ENCODE measurements around the gene CSF2. TPM values are rescaled to one million over a fixed set of nuclear protein-coding genes. Genes with fewer than 3 reads are reported as not detected.
"Not testable (repeated sequence)": the region's sequence is repeated elsewhere in the genome, so short reads cannot be mapped to it uniquely, and the experiment has no call there.

CSF2 gene
- total and polyA plus RNA-seq, 2 donors = not detected

DNA sequence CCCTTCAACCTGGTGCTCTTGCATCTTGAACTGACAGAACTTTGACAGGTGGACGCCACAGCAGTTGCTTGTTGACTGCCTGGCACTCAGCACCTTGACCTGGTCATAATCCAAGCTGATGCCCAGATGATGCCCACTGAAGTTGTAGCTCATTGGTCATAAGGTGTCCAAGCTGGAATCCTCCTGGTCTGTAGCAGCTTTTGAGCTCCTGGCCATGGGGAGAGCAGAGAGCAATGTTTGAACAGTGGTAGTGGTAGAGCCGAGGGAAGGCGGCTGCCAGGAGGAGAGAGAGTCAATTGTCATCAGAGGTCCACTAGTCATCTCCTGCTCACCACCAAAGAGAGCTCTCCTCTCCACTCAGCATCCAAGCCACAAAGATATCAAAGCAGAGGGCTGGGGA is 23.3 kb downstream of the CSF2 start:
- 91% methylated on average over 3 of the region's 3 CpGs for WGBS
- DNase-seq (ENCODE audit: extremely low spot score) = no peak
- no peaks in the 10 kb centered on the region for H3K36me3 ChIP-seq (ENCODE audit: insufficient read depth)

GRCh38 chr5:132098151-132098594 is 24.6 kb downstream of the CSF2 start:
- H3K36me3 ChIP-seq (ENCODE audit: insufficient read depth) = no peaks in the 10 kb centered on the region
- H3K27ac ChIP-seq (ENCODE audit: low read depth) = no peak overlapping the region
- H3K4me1 ChIP-seq (ENCODE audit: insufficient read depth) = no peaks in the 10 kb centered on the region
- H3K4me3 ChIP-seq (ENCODE audit: low read depth, low read length) = no peak overlapping the region
- 85% methylated on average over 5 of the region's 5 CpGs for WGBS
- no peak for DNase-seq (ENCODE audit: extremely low spot score)

More for the DNA sequence above, 23.3 kb downstream of the CSF2 start:
- Histone ChIP-seq H3K4me1 (ENCODE audit: insufficient read depth) (no peaks in the 10 kb centered on the region), H3K27ac (ENCODE audit: low read depth) (no peak overlapping the region), H3K4me3 (ENCODE audit: low read depth, low read length) (no peak overlapping the region)

- H3K36me3 ChIP-seq (ENCODE audit: insufficient read depth) = no peaks in the 10 kb centered on the region
- no peak for DNase-seq (ENCODE audit: extremely low spot score)
- no peak overlapping the region for H3K4me3 ChIP-seq (ENCODE audit: low read depth, low read length)
- H3K27ac ChIP-seq (ENCODE audit: low read depth) = no peak overlapping the region
- no peaks in the 10 kb centered on the region for H3K4me1 ChIP-seq (ENCODE audit: insufficient read depth)
Measured at GRCh38 chr5:132098621-132099020, 25.0 kb downstream of the CSF2 start.

- no peak for DNase-seq (ENCODE audit: extremely low spot score)
- H3K4me3 ChIP-seq (ENCODE audit: low read depth, low read length) = no peak overlapping the region
- H3K4me1 ChIP-seq (ENCODE audit: insufficient read depth) = no peaks in the 10 kb centered on the region
- H3K36me3 ChIP-seq (ENCODE audit: insufficient read depth) = no peaks in the 10 kb centered on the region
- H3K27ac ChIP-seq (ENCODE audit: low read depth) = no peak overlapping the region
- 64% methylated on average over 5 of the region's 5 CpGs for WGBS
Measured at GRCh38 chr5:132099076-132099748, 25.6 kb downstream of the CSF2 start.

DNA sequence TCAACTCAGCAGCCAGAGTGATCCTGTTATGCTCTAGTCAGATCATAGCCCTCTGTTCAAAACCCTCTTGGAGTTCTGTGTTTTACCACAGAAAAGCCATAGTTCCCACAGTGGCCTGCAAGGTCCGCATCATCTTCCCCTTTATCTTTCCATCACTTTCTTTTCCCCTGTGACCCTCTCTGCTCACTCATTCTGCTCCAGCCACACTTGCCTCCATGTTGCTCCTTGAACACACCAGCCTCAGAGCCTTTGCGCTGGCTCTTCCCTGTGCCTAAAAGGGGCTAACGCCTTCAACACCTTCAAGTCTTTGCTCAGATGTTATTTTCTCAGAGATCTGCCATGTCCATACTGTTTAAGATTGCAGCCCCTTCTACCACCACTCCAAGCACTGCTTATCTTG is 26.3 kb downstream of the CSF2 start:
- DNase-seq (ENCODE audit: extremely low spot score) = no peak
- 94% methylated on average over 3 of the region's 3 CpGs for WGBS
- H3K36me3 ChIP-seq (ENCODE audit: insufficient read depth) = no peaks in the 10 kb centered on the region
- H3K27ac ChIP-seq (ENCODE audit: low read depth) = no peak overlapping the region
- no peak overlapping the region for H3K4me3 ChIP-seq (ENCODE audit: low read depth, low read length)
- no peaks in the 10 kb centered on the region for H3K4me1 ChIP-seq (ENCODE audit: insufficient read depth)

DNA sequence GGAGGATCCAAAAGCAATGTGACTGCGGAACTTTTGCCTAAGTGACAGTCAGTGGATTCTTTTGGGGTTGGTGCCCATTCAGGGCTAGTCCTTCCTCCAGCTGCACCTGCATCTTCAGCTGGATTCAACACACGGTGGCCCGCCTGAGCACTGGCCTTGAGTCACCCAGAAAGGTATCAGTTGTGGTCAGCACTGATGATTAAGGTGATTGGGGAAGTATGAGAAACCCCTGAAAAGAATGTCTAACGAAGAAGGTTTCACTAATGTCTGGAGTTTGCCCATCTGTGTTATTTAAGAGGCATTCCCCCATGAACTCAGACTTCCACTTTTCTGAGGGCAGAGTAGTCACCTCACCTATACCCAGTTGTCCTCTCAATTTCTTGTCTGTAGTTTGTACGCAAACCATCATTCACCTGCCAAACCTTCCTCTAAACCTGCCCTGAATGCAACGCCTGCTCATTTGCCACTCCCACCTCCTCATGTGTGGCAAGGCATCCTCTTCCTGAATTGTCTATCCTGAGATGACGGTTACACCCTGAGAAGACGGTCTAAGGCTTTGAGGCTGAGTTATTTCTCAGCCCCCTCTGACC is 27.2 kb downstream of the CSF2 start:
- Histone ChIP-seq H3K36me3 (ENCODE audit: insufficient read depth) (no peaks in the 10 kb centered on the region), H3K4me1 (ENCODE audit: insufficient read depth) (no peaks in the 10 kb centered on the region), H3K4me3 (ENCODE audit: low read depth, low read length) (no peak overlapping the region), H3K27ac (ENCODE audit: low read depth) (no peak overlapping the region)
- no peak for DNase-seq (ENCODE audit: extremely low spot score)
- WGBS = 79% methylated on average over 8 of the region's 8 CpGs

DNA sequence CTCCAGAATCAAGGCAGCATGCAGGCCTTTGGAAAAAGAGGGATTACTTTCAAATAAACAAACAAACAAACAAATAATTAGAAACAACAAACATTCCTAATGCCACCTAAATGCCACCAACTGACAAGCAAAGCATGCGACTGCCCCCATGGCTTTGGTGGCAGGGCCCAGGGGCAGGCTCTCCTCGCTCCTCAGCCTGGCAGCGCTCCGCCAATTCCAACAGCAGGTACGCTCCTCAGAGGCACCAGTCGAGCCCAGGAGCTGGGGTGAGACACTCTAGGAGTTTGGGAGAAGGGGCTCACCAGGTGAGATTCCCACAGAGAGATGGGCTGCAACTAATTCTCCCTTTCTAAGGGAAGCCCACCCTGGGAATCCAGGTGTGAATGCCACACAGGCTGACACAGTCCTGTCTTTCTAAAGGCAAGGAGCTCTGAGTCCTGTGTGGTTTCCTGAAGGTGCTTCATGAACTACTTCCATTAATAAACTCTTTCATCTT is 27.8 kb downstream of the CSF2 start:
- no peak for DNase-seq (ENCODE audit: extremely low spot score)
- no peaks in the 10 kb centered on the region for H3K36me3 ChIP-seq (ENCODE audit: insufficient read depth)
- H3K27ac ChIP-seq (ENCODE audit: low read depth) = no peak overlapping the region
- H3K4me3 ChIP-seq (ENCODE audit: low read depth, low read length) = no peak overlapping the region
- no peaks in the 10 kb centered on the region for H3K4me1 ChIP-seq (ENCODE audit: insufficient read depth)
- WGBS = 96% methylated on average over 6 of the region's 6 CpGs

GRCh38 chr5:132102101-132102701 is 28.6 kb downstream of the CSF2 start:
- no peak overlapping the region for H3K27ac ChIP-seq (ENCODE audit: low read depth)
- no peak for DNase-seq (ENCODE audit: extremely low spot score)

GRCh38 chr5:132102944-132103331 is 29.3 kb downstream of the CSF2 start:
- 62% methylated on average over 3 of the region's 3 CpGs for WGBS
- DNase-seq (ENCODE audit: extremely low spot score) = no peak
- Histone ChIP-seq H3K4me3 (ENCODE audit: low read depth, low read length) (no peak overlapping the region), H3K27ac (ENCODE audit: low read depth) (peak overlapping the region; percentile 65), H3K4me1 (ENCODE audit: insufficient read depth) (no peaks in the 10 kb centered on the region), H3K36me3 (ENCODE audit: insufficient read depth) (no peaks in the 10 kb centered on the region)

More at GRCh38 chr5:132102101-132102701, 28.6 kb downstream of the CSF2 start:
- no peaks in the 10 kb centered on the region for H3K36me3 ChIP-seq (ENCODE audit: insufficient read depth)
- no peak overlapping the region for H3K4me3 ChIP-seq (ENCODE audit: low read depth, low read length)
- 94% methylated on average over 5 of the region's 5 CpGs for WGBS
- H3K4me1 ChIP-seq (ENCODE audit: insufficient read depth) = no peaks in the 10 kb centered on the region

DNA sequence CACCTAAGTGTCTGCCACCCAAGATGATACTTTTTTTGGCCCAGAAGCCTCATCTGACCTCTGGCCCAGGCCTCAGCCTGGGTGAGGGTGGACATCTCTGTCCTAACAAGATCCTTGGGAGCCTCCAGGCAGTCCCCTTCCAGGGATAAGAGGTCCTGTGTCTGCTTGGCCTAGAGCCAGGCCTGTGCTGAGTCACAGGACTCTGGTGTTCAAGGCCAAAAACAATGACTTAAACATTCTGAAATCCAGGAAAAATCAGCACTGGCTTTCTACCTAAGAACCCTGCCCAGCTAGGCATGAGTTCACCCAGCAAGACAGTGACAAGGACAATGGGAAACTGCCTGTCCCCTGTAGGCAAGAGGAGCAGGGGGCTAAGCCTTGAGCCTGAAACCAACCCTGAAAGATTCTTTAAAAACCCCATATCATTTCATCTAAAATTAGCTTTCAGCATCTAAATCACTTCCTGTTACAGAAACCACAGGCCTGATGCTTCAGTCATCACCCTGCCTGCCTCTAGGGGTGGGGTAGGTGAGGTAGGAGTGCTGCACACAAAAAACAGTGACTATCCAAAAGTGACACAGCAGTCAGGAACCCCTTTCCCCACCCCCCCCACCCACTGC is 29.9 kb downstream of the CSF2 start:
- H3K36me3 ChIP-seq (ENCODE audit: insufficient read depth) = no peaks in the 10 kb centered on the region
- DNase-seq (ENCODE audit: extremely low spot score) = no peak
- no peaks in the 10 kb centered on the region for H3K4me1 ChIP-seq (ENCODE audit: insufficient read depth)
- H3K27ac ChIP-seq (ENCODE audit: low read depth) = peak overlapping the region; percentile 65
- no peak overlapping the region for H3K4me3 ChIP-seq (ENCODE audit: low read depth, low read length)

GRCh38 chr5:132103969-132104391 is 30.4 kb downstream of the CSF2 start:
- WGBS = 78% methylated on average over 6 of the region's 6 CpGs
- no peak overlapping the region for H3K4me3 ChIP-seq (ENCODE audit: low read depth, low read length)
- H3K27ac ChIP-seq (ENCODE audit: low read depth) = no peak overlapping the region
- no peaks in the 10 kb centered on the region for H3K36me3 ChIP-seq (ENCODE audit: insufficient read depth)
- no peak for DNase-seq (ENCODE audit: extremely low spot score)
- H3K4me1 ChIP-seq (ENCODE audit: insufficient read depth) = no peaks in the 10 kb centered on the region

DNA sequence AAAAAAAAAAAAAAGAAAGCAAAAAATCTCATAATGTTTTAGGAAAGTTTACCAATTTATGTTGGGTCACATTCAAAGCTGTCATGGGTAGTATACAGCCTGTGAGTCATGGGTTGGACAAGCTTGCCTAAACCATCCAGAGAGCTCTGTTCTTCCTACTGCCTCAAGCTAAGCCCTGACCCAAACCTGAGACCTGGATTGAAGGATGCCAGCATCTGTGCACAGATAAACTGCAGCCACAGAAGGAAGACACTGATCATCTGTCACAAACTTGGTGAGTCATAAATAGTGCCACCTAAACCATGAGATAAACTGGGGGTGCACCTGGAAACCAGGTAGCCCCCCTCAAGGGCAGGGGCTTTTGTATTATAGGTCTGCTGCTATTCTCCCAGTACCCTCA is 31.0 kb downstream of the CSF2 start:
- H3K27ac ChIP-seq (ENCODE audit: low read depth) = no peak overlapping the region
- no peak for DNase-seq (ENCODE audit: extremely low spot score)
- no peaks in the 10 kb centered on the region for H3K36me3 ChIP-seq (ENCODE audit: insufficient read depth)
- H3K4me3 ChIP-seq (ENCODE audit: low read depth, low read length) = no peak overlapping the region
- H3K4me1 ChIP-seq (ENCODE audit: insufficient read depth) = no peaks in the 10 kb centered on the region

- DNase-seq (ENCODE audit: extremely low spot score) = no peak
- 77% methylated on average over 3 of the region's 3 CpGs for WGBS
Measured at GRCh38 chr5:132105688-132106087, 32.1 kb downstream of the CSF2 start.

GRCh38 chr5:132108495-132108894 is 34.9 kb downstream of the CSF2 start:
- DNase-seq (ENCODE audit: extremely low spot score); H3K27ac ChIP-seq (ENCODE audit: low read depth): not testable (repeated sequence)
- WGBS = 96% methylated on average over 1 of the region's 1 CpG

More at GRCh38 chr5:132105688-132106087, 32.1 kb downstream of the CSF2 start:
- Histone ChIP-seq H3K4me1 (ENCODE audit: insufficient read depth) (no peaks in the 10 kb centered on the region), H3K27ac (ENCODE audit: low read depth) (no peak overlapping the region), H3K36me3 (ENCODE audit: insufficient read depth) (no peaks in the 10 kb centered on the region), H3K4me3 (ENCODE audit: low read depth, low read length) (no peak overlapping the region)

More at GRCh38 chr5:132108495-132108894, 34.9 kb downstream of the CSF2 start:
- not testable (repeated sequence) for H3K36me3 ChIP-seq (ENCODE audit: insufficient read depth); H3K4me1 ChIP-seq (ENCODE audit: insufficient read depth); H3K4me3 ChIP-seq (ENCODE audit: low read depth, low read length)
